ENCODE results near the gene CMKLR1.

Gene CMKLR1

DNA sequence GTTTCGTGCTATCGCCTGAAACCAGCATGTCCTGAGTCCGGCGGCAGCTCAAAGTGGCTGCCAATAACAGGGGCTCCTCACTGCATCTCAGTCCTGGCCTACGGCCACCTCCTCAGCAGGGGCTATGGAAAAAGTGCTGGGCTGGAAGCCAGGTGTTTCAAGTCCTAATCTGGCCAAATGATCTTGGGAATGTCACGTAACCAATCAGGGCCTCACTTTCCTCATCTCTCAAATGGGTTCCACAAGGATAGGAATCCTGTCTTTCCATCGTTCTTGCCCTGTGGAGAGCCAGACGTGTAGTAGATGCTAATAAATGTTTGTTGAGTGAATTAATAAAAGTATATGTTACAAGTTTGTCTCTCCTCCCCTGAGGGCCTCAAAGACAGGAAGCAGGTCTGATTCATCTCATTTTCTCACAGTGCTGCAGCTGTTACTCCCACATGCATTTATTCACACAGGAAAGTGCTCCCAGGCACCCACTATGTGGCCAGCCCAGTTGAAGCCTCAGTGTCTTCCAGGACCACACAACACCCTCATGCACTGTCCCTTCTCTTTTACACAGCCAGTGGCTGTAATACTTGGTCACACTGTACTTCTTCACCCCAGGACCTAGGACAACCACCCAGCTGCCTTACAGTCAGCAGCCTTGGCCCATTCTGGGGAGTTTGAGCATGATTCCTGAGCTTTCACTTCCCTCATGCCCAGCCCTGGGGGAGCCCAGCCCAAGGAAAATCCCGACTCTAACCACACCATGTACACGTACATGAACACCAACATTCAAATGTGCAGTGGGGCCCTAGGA, 5.0 kb downstream of the CMKLR1 start:
- no peak for DNase-seq

DNA sequence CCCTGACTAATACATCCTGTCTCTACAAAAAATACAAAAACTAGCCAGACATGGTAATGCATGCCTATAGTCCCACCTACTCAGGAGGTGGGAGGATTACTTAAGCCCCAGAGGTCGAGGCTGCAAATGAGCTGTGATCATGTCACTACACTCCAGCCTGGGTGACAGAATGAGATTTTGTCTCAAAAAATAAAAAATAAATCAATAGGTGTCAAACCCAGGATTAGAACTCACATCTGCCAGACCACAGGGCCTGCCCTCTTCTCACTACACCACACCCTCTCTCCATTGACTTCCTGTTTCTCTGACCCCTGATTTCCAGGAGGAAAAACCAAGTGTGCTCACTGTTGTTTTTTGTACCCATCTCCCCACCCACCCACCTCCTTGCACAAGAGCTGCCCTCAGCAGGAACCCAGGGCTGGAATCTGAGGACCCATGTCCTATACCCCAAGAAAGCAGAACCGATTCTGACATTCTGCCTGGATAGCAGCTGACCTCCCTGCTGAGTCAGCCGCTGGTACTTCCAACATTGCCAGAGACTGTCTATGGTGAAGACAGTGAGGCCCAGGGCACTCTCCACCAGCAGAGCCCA, 6.2 kb downstream of the CMKLR1 start:
- no peak for DNase-seq

DNA sequence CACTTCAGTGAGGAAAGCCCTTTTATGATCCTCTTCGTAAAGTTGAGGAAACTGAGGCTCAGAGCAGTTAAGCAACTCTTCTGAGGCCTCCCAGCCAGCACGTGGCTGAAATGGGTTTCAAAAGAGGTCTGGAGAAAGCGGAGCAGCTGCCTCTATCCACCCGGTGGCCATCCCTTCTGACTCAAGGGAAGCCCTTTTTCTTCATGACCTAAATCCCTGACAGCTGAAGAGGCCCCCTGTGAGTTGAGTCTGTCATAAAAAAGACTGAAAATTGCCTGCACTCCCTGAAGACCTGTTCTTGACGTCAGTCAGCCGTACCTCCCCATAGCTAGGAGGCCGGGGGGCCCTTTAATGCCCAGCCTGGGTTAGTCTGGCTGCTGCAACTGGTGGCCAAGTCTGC, 10.7 kb downstream of the CMKLR1 start:
- no peak for DNase-seq

DNA sequence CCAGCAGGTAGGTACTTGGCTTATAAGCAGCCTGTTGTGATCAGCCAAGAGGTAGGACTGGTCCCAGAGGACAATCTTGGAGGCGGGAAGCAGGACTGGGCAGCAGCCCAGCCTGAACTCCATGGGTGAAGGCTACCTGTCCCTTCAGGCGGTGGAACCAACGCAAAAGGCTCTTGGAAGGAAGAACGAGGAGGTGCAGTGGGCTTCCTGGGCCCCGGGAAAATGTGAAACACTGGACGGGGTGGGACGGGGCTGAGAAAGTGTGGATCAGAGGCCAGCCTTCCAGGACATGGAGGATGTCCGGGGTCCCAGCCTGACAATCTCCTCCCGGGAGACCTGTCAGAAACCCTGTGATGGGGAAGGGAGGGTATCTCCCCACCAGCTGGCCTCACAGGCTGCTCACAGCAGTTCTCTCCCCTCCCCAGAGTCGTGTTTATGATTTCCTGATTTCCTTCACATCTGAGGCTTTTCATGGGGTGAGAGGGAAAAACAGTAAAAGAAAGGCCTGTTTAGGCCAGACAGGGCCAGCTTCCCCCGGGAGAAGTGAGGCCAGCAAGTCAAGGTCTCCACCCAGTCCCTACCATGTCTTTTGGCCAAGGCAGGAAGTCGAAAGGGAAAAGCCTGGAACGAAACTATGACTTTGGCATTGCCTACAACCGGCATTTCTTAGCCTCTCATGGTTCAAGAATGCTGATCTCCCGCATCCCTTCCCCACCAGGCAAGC, 11.3 kb downstream of the CMKLR1 start:
- DNase-seq = no peak

DNA sequence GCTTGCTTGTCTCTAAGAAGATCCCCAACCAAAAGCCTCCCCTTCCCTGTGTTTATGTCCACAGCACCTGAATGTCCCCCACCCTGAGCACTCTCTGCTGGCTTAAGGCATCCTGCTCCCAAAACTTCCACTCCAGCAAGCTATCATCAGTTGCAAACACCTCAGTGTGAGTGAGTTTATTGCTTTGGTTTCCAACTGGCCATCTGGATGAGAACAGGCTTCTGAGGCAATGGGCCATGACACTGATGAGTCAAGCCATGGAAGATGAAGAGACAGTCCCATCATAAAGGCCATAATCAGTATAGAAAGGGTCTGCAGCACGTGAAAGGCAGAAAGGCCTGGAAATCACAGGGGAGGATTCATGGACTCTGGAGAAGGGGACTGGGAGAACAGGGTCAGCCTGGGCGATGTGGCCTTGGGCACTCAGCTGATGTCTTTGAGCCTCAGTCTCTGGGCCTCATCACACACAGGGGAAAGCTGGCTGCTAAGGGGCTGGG, 12.8 kb downstream of the CMKLR1 start:
- no peak for DNase-seq

DNA sequence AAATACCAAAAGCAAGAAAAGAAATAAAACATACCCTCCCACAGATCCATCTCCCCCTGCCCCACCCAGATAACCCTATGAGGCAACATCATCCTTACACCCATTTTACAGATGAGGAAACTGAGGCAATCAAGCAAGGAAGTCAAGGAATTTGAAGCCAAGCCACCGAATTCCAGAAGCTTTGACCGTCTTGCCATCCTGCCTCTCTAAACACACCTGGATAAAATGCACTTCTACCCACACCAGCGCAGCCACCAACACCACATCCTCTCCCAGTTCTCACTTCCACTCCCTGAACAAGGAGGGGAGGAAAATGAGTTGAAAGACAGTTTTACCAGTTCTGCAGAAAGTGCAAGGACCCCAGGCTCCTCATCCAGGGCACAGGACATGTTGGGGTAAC, 13.6 kb downstream of the CMKLR1 start:
- DNase-seq = no peak

DNA sequence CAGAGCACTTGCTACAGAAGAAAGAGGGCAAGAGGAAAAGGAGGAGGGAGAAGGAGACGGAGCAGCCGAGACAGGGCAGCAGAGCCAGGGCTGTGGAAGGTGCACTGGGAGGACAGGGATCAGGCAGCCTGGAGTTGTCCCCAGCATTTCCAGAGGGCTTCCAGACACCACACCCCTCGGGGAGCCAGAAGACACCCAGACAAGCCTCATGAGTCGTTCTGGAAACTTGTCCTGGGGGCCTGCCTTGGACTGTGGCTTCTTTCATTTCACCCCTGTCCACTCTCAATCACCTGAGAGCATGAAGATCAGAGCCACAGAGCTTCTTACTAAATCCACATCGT, 14.1 kb downstream of the CMKLR1 start:
- no peak for DNase-seq

DNA sequence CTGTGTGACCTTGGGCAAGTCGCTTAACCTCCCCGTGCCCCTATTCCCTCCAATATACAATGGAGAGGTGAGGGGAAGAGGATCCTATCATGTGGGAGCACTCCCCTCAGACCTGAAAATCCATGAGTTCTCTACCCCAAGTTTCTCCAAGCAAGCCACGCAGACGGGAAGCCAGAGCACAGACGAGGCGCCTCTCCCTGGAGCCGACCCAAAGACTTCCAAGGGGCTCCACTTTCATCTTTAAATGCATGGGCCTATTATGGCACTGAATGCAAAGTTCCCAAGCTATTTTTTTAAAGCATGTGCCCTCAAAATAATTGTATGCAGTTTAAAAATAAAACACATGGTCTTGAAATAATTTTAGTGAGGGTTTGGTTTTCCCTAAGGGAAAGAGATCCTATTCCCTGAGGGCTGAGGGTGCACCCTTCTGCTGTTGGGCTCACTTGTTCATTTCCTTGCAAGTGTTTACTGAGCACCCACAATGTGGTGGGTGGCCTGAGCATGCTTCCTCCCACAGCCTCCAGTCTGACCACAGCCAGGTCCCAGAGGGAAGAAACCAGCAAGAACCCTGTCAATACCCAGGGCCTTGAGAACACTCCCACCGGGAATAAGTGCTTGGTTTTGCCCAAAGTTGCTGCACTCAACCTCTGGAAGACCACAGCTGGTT, 14.6 kb downstream of the CMKLR1 start:
- DNase-seq = no peak

DNA sequence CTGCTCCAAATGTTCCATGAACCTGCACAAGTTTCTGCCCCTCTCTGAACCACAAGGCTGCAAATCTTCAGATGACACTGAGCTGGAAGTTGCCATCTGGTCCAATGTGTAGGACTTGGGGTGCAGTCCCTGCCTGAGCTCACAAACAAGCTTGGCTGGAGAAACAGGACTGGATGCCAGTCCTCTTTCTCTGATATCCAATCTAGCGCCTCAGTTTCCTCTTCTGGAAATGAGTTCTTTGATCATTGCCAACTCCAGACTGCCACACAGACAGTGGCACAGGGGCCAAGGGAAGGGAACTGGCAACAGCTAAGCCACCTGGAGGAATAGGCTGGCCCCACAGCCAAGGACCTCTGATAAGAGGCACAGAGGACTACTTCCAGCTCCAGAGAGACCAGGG, 15.5 kb downstream of the CMKLR1 start:
- no peak for DNase-seq

DNA sequence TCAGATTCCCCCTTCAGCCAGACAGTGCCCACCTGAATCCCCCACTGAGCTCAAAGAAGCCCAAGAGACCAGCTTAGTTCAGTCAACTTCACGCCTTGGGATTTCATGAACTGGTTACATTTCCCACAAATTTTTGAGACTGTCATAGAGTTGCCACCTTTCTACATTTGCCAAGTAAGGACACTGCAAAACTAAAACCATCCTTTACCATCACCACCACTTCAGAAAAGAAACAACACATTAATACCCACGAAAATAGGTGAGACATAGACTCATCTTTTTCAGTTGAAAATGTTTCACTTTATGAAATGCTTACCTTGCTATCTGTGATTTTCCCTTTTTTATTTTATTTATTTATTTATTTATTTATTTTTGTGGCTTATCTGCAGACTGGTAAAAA, 16.1 kb downstream of the CMKLR1 start:
- no peak for DNase-seq

DNA sequence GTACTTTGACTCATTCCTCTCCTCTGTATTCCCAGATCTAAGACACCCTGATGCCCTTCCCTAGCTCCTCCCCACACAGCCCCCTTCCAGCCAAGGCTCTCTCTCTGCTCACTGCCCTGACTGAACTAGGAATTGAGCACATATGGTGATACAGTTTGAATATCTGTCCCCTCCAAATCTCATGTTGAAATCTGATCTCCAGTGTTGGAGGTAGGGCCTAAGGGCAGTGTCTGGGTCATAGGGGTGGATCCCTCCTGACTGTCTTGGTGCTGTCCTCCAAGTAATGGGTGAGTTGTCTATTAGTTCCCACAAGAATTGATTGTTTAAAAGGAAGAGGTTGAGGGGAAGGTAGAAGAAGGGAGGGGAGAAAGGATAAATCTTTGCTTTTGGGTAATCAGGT, 17.4 kb downstream of the CMKLR1 start:
- no peak for DNase-seq

DNA sequence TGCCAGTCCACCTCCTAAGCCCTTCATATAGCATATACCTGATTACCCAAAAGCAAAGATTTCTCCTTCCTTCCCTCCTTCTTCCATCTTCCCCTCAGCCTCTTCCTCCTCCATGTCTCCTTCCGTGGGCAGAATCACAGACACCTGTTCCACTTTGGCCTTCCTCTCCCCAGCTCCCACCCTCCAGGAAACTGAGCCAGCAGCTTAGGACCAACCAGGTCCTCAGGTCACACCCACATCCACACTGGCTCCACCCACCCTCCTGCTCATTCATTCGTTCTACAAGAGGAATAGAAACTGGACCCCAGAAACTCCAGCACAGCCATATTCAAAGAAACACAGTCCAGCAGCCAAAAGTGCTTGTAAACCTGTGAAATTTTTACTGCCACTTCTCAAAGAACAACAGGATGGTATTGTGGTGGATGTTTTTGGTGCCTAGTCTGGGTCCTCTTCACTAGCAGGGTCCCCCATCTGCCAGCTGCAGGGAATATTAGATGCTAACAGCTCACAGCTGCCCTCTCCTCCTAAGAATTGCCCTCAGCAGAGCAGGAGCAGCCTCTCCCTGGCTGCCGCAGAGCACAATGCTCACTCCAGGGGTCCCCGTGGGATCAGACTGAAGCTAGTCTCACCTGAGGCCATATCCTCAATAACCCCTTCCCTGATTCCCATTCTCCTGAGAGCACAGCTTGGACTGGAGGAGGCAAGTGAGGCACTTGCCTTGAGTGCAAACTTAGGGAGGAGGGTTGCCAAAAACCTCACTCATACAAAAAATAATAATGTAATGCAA, 18.4 kb downstream of the CMKLR1 start:
- DNase-seq = no peak

DNA sequence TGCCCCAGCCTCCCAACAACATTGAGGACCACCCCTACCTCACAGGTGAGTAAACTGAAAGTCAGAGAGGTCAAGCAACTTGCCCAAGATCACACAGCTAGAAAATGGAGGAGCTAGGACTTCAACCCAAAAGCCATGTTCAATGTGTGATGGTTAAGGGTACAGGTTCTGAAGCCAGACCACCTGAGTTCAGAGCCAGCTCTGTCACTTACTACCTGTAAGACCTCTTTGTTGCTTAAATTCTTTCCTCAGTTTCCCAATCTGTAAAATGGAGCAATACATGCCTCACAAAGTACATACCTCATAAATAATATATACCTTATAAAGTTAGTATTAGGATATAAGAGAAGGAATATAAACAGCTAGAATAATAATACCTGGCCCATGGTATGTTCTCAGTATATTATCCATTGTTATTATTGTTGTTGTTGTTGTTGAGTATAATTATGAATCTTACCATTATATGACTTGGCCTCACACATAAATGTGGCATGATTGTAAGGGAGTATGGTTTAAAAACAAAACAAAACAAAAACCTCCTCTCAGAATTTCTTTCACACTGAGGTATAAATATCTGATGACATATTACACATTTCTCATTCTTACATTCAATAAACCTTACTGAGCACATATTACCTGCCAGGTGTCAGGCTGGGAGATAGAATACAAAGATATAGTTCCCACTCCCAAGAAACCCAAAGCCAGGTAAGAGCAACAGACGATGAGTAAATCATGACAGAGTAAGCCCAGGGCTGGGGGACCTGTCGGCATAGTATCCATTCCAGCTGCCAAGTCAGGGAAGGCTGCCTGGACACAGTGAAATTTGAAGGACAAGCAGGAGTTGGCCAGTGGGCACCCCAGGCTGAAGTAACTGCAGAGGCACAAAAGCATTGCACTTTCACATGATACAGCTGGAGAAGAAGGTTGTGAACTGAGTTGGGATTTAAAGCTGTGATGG, 19.6 kb downstream of the CMKLR1 start:
- DNase-seq = no peak

DNA sequence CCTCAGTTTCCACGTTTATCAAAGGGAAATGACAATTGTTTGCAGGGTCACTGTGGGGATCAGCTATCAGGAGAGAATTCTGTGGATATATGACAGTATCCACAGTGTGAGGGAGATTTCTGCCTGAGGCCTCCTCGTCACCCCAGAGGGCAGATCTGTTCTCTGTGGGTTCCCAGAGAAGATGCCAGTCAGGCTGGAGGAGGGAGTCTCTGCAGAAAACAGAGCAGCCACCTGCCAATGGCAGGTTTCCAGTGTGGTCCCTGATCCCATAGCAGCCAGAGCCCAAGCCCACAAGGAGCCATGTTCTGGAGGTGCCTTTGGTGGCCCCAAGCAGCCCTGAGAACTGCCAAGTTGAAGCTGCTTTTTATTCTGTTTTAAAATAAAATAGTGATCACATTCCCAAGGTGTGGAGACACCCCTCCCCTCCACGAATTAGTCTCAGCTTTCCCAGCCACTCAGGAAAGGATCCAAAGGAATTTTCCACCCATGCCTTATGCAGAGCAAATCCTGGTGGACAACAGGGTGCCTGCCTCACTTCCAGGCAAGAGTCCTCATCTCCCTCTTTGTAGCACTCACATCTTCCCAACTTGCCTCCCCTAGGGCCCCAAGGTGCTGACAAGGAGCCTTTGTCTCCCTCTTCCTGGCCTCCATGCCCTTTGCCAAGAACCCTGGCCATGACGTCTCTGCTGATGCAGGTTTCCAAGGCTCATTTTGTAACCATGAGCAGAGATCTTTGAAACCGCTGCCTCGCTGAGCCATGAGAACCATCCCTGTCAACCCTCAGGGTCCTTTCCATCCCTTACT, 20.4 kb downstream of the CMKLR1 start:
- no peak for DNase-seq

DNA sequence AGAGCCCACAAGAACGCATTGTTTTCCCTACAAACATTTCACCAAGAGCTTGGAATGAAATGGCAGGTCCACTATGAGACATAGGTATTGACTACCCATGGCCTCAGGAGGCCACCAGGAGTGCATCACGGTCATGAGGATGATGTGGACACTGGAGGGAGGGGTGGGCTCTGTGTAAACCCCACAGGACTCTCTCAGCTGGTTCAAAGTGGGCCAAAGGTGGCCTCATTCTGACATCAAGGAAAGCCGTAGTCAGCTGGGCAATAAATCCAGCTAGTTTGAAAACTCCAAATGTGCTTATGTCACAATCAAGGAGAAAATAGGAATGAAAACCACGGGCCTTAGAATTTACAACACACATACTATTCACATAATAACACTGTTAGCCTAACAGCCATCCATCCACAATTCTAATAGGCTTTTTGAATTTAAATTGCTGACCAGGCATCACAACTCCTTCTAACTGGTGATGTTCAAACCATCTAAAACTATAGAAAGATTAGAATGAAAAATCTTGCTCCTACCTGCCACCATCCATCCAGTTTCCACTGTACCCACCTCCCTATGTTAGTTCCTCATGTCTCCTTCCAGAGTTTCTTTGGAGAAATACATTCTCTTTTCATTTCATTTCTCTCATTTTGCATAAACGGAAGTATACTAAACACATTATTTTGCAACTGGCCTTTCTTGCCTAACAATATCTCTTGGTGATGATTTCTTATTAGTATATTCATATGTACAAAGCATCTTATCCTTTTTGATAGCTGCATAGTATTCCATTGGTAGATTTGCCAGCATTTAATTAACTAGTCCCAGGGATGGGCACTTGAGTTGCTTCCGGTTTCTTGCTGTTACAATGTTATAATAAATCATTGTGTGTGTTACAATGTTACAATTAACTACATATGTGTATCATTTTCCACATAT, 21.5 kb downstream of the CMKLR1 start:
- DNase-seq = no peak

DNA sequence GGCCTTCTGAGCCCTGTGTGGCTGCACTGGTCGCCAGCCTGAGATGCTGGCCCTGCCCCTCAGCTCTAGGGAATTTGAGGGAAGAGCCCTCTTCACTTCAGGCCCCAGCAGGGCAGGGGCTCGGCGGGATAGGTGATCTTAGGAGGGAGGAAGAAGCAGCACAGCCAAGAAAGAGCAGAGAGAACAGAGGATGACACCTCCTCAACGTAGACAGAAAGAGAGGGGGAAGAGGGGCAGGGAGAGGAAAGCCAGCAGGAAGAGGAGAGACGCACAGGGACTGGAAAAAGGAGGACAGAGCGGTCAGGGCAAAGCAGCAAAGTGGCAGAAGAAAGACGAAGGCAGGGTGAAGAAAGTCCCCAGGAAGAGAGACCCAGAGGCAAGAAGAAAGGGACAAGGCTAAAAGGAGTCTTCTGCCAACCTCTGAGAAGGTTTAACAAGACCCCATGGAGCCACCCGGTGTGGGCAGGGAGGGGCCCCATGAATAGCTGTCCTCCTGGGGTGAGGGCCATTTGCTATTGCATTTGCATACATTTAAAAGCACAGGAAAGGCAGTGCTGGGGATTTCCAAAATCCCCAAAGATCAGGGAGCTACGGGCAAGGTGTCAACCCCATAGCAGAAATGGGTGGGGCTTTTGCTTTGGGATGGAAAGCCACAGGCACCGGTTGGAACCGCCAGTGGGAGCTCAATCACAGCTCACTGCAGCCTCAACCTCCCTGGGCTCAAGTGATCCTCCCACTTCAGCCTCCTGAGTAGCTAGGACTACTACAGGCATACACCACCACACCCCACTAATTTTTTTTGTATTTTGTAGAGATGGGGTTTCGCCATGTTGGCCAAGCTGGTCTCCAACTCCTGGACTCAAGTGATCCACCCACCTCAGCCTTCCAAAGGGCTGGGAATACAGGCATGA, 22.7 kb downstream of the CMKLR1 start:
- DNase-seq = no peak

DNA sequence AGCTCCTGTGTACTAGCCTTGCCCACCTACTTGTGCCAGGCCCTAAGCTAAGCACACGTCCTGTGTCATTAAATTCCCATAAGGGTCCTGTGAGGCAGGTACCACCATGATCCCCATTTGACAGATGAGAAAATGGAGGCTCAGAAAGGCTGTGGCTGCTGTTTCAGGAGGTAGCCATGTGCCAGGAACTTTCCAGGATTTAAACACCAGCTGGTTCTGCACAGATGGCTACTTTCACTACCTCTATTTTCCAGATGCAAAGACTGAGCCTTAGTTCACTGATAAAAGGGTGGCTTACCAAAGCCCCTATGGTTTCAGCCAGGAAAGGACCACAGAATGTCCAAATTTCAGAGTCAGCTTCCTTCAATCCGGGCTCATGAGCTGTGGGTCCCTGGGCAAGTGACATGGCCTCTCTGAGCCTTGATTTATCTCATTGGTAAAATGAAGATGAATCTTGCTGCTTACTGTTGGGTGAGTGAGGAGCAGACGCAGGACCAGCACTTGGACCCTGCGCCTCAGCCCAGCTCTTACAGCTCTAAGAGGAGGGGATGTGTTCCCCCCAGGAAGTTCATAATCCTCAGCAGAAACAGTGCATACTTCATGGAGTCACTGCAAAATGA, 23.5 kb downstream of the CMKLR1 start:
- no peak for DNase-seq
